GM21825 (cell line): ENCODE results near the gene ZNF691.
"Not testable (repeated sequence)": the region's sequence is repeated elsewhere in the genome, so short reads cannot be mapped to it uniquely, and the experiment has no call there.

Experiments used
- ATAC-seq: cut with Tn5 transposase; IDR thresholded peaks from one replicate; pipeline ENCODE4 v1.9.1; 2021; ENCODE audit warnings: mild to moderate bottlenecking, moderate library complexity; ENCODE audit not compliant: unreplicated experiment

Gene ZNF691

DNA sequence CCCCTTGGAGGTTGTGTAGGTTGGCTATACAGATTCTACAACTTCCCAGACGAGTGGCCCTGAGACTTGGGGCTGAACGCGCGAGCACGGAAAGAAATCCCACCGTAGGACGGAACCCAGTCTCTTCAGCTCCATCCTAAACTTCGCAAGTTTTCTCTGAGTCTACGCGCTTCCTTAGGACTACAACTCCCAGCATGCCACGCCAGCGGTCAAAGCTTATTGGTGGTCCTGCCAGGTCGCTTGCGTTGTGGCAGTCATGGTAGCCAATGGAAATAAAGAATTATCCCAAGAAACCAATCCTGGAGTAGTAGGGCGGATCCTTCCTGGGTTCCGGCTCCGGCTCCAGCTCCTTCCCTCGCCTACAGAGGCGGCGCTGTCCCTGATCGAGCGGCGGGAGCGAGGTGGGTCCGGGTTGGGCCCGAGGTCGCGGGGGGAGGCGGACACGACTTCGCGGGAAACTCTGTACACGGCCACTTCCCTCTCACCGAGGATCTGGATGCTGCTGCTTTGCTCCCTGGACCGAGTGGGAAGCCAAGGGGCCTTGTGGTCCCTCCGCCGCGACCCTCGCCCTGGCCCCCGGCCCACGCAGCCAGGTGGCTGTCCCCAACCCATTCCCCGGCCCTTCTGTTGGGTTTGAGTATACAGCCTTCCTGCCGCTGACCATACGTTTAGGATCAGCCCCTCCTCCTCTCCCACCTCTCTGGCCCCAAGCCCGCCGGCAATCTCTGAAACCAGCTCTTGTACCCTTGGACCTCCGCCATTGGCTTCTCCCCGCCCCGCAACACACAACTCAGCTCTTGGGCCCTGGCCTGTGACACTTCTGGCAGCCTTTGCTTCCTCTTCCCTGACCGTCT lies at the start of gene ZNF691:
Gene ZNF691 (plus strand): TSS at position 357 of the 854 bp plus-strand sequence. CDS start 3,046 bp downstream, outside the sequence.
- ATAC-seq: peak; percentile 90

DNA sequence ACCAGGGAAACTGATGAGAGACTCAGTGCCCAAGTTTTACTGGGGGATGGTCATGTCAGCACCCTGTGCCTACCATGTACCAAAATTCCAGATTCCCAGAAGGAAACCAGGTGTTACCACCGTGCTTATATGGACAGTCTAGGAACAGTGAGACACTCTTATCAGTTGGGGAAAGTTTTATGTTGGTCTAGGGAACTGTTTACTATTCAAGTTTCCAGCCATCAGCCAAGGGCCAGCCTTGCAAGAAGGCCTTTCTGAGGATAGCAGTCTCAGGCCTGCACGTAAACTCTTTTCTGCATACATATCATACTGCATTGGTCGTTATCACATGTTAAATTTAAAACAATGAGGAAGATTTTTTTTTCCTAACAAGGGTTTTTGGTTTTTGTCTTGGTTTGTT lies 49.0 kb upstream of the ZNF691 start:
- no peak for ATAC-seq

GRCh38 chr1:42797979-42798378 lies 48.4 kb upstream of the ZNF691 start:
- ATAC-seq: no peak

DNA sequence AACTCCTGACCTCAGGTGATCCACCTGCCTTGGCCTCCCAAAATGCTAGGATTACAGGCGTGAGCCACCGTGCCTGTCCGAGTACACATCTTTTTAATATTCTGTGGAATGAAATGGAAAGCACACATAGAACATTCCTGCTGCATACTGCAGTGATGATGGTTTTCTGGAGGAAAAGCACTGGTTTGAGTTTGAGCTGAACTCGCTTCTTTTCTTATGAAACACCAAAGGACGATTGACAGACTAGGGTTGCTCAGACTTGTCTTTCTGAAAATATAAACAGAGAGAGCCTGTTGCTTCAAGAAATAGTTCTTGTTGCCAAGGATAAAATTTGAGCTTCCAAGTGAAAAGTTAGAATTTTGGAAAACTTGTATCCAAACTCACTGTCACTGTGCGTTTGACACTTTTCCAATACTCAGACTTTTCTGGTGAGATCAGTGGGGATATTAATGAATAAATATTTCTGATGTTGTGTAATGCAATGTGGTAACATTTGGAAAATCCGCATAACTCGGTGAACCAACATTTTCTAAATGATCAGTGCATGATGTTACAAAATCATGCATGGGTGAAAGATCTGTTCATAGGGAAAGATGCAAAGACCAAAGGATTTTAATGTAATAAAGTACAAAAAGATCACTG lies 44.5 kb upstream of the ZNF691 start:
- ATAC-seq: no peak

DNA sequence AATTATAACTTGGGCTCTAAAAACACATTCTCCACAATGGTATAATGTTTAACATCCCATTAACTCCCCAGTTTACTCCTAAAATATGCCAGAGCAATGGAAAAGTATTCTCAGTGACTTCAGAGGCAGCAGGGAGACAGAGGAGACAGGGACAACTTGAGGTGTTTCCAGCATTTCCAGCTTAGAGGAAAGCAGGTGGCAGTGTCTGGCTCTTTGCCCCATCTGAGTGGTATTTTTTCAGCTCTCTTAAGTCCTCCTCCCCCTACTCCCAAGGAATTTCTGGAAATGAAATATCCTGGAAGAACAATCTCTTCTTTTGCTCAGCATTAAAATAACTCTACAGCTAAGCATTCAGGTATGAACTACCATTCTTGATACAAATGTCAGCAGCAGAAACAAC lies 40.2 kb upstream of the ZNF691 start:
- no peak for ATAC-seq

DNA sequence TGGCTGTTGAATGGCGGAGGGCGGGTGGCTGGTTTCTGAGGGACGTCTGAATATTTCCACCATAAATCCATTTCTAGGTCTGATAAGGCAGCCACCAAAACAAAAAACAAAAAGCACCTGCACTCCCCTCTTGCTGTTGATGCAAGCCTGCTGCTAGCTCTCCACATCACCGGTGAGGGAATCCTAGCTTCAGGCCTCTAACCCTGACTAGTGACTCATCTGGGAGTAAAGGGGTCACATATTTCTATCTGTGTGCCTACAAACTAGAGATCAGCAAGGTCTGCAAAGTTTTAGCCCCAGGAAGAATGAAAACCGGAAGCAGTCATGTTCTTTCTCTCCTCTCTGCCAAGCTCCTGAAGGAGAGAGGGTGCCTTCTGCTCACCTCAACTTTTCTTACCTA lies 39.8 kb upstream of the ZNF691 start:
- ATAC-seq: no peak

DNA sequence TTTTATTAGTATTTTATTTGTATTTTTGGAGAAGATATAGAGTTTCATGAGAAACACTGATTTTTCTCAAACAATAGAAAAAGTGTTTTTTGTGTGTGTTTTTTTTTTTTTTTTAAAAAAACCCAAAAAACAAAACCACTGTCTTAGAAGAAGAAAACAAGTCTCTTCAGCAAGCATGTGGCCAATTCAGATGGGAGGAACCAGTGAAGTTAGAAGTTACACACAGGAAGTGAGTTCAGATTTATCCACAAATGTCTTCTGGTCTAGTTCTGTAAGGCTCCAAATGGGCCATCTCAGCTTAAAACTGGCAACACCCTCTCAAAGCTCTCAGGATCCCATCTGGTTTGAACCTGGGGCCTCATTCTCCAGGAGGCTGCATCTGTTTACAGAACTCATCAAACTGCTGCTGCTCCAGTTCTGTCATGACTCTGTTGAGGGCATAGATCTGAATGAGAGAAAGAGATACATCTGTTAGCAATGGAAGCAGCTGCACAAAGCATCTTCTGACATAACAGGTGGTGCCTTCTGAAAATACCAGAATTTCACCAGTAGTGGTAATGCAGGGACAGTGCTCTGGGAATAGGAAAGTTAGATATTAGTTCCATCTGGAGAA lies 39.3 kb upstream of the ZNF691 start:
- ATAC-seq: no peak

DNA sequence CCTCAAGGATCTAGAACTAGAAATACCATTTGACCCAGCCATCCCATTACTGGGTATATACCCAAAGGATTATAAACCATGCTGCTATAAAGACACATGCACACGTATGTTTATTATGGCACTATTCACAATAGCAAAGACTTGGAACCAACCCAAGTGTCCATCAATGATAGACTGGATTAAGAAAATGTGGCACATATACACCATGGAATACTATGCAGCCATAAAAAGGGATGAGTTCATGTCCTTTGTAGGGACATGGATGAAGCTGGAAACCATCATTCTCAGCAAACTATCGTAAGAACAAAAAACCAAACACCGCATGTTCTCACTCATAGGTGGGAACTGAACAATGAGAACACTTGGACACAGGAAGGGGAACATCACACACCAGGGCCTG lies 31.6 kb upstream of the ZNF691 start:
- ATAC-seq: not testable (repeated sequence)

- no peak for ATAC-seq
Measured at GRCh38 chr1:42815941-42816584, 30.4 kb upstream of the ZNF691 start.

DNA sequence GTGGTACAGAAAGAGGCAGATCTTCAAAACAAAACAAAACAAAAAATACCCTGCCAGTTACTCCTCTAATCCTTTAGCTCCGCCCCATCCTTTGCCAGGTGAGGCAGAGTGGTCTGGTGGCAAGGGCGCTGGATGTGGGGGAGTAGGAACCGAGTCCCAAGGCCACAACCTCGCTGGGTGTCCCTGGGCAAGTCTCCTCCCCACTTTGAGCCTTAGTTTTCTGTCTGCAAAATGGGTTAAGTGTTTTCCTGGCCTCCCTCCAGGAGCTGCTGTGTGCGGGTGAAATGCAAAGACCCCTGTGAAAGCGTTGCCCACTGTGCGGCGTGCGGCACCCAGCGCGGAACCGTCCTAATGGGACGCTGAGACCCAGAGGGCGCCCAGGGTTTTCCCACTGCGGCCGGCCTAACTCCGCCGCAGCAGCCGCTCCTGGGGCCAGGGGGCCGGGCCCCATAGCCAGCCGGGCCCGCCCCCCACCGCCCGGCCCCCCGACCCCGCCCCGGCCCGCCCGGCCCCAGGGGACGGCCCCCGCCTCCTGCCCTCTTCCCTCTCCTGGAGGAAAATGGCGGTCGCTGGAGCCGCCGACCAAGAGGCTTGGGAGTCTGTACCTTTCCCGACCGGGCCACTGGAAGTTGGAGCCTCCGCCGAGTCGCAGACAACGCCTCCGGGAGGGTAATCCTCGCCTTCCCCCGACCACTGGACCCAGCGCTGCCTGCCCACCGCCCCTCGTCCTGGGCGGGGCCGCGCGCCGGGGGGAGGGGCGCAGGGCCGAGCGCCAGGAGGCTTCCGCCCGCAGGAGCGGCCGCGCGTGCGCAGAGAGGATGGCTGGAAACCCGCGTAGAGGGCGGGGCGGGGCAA lies 29.6 kb upstream of the ZNF691 start, which contains the start of the genes ERMAP and SVBP:
Gene ERMAP (plus strand): TSS at position 538 of the 855 bp plus-strand sequence. CDS start 13,327 bp downstream, outside the sequence.
Gene SVBP (minus strand): TSS at position 813 of the 855 bp plus-strand sequence. CDS start 853 bp downstream, outside the sequence.
- peak; percentile 76 for ATAC-seq

- ATAC-seq: no peak
Measured at GRCh38 chr1:42817440-42817767, 29.0 kb upstream of the ZNF691 start.

- no peak for ATAC-seq
Measured at GRCh38 chr1:42817976-42818375, 28.4 kb upstream of the ZNF691 start.

DNA sequence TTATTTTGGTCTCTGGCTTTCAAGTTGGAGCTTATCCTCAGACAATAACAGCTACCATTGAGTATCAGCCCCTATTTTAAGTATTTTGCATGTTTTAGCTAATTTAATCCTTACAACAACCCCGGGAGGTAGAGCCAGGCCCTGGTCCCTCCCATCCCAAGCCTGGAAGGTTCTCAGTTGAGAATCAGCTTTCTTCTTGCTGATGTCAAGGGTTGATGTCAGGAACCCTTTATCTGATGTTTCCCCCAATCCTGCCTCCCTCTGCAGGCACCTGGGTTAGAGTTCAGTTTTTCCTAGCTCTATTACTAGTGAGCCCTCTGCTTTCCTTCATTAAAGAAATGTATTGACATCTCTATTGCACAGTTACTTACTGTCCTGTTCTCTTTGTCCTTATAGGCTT lies 25.6 kb upstream of the ZNF691 start:
- ATAC-seq: no peak

DNA sequence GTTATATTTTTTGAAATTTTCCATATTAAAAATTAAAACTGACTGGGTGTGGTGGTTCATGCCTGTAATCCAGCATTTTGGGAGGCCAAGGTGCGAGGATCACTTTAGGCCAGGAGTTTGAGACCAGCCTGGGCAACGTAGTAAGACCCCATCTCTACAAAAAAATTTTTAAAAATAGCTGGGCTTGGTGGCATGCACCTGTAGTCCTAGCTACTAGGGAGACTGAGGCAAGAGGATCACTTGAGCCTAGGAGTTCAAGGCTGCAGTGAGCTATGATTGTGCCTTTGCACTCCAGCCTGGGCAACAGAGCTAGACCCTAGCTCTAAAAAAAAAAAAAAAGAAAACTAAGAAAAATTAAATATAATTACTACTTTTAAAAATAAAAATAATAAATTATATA lies 24.7 kb upstream of the ZNF691 start:
- ATAC-seq: no peak

DNA sequence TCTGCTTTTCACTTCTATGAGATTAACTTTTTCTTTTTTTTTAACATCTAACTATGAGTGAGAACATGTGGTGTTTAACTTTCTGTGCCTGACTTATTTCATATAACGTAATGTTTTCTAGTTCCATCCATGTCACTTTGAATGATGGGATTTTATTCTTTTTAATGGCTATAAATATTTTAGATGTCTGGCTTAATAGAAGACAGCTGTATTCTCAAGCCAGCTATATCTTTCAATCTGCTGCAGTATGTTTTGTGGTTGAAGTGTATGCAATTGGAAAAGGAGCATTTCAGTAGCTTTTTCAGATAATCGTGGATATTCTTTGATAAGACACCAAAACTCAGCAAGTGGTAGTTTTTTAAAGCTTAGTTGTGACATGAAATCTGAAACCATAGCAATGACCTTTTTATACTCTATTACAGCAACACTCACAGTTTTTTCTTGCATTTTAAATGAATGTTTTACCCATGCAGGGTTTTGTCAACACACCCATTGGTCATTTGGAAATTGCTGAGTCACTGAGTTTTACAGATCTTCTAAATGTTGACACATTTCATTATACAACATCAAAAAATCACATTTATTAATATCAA lies 23.5 kb upstream of the ZNF691 start:
- no peak for ATAC-seq

DNA sequence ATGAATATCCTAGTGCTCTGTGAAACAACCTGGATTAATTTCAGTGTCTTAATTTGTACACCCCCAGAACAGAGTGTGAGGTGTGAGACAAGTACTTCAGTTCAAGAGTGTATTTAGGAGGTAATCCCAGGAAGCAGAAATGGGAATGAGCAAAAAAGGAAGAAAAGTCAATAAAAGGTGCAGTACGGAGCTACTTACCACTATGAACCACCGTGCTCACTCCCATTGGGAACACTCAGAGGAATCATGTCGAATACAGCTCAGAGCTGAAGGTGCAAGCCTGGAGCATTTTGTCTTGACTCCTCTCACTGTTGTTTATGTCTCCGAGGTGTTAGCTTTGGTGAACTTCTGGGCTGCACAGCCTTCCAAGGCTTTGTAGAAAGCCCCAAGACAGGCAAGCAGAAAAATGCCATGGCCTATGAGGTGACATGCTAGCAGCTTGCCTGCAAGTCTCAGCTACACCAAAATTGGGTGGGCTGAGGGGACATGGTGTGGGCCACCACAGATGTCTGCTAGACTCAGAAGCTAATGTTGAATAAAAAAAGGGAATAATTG lies 21.9 kb upstream of the ZNF691 start:
- no peak for ATAC-seq

DNA sequence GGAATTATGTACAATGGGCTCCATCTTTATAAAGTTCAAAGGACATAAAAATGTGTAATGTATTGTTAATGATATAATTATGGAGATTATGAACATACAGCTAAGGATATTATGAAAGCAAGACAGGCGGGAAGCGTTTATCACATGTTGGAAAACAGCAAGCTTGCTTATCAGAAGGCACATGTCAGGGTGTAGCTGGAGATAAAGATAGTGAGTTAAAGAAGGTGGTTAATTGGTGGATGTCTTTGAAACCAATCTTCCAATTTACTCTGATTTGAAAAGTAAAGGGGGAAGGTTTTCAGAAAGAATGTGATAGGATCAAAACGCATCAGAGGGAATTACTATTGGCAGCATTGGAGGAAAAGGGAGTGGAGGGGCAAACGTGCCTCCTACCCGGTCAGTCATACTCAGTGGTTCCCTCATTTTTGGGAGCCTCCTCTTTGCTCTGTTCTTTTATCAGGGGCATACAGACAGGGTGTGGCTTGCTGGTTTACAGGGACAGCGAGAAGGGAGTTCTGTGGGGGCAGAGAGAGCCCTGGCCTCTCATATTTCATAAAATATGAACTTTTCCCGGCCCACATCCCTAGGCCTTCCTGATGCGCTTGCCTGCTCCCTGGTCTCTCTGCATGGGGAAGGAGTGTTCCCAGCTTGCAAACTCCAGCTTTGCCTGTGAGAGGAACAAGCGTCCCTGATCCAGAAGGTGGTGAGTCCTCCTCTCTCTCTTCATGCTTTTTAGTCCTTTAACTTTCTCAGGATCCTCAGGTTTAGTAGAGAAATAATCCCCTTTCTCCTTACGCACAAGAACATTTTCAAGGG lies 21.2 kb upstream of the ZNF691 start:
- ATAC-seq: no peak

GRCh38 chr1:42830631-42831030 lies 15.8 kb upstream of the ZNF691 start:
- ATAC-seq: no peak

DNA sequence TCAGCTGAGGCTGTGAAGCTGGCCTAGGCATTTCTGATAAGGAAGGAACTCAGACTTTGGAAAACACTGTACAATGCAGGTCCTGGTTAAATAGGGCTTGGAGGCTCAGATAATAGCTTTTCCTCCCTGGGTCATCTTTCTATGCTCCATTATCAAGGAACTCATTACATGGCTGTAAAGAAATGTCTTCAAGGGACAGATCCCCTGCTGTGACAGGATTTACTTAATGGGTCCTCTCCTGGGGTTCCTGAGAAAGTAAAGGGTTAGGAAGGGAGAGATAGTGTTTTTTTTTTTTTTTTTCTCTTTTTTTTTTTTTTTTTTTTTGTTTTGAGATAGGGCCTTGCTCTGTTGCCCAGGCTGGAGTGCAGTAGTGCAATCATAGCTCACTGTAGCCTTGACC lies 15.1 kb upstream of the ZNF691 start:
- no peak for ATAC-seq
